Natural killer cell treated with Interleukin-12 subunit alpha and Interleukin-12 subunit beta and Interleukin-15 and Interleukin-18, amount 100 ng/mL, for 72 hours (primary cell): ENCODE results near the gene ZDHHC11B. TPM values are rescaled to one million over a fixed set of nuclear protein-coding genes. Genes with fewer than 3 reads are reported as not detected.
"Not testable (repeated sequence)": the region's sequence is repeated elsewhere in the genome, so short reads cannot be mapped to it uniquely, and the experiment has no call there.

Experiments
- ATAC-seq, 2 donors: fragments of 150-1000 bp; cut with Tn5 transposase in 1 of 2; sonication (Bioruptor Pico), chemical (Tn5 transposase) in 1 of 2; 2 replicates each; pipeline ENCODE4 v1.10.0; 2021
- DNase-seq: peaks from one replicate; pipeline ENCODE4 v3.0.0; 2022; ENCODE audit warnings: low spot score
- H3K27ac Mint-ChIP-seq, 2 donors: 1 replicate in 1 of 2; 2 replicates in 1 of 2; pipeline ENCODE4 v1.8.0; 2022; ENCODE audit warnings: mixed read lengths in 2 of 2, mild to moderate bottlenecking in 1 of 2, moderate library complexity in 1 of 2
- H3K27me3 Mint-ChIP-seq, 2 donors: 1 replicate in 1 of 2; 2 replicates in 1 of 2; pipeline ENCODE4 v1.8.0; 2022; ENCODE audit warnings: mixed read lengths in 2 of 2
- H3K36me3 Mint-ChIP-seq: one replicate; pipeline ENCODE4 v1.8.0; 2022; ENCODE audit warnings: mixed read lengths
- H3K4me1 Mint-ChIP-seq, 2 donors: 1 replicate in 1 of 2; 2 replicates in 1 of 2; pipeline ENCODE4 v1.8.0; 2022; ENCODE audit warnings: low read depth in 2 of 2, mixed read lengths in 2 of 2, mild to moderate bottlenecking in 1 of 2
- H3K4me3 Mint-ChIP-seq: one replicate; pipeline ENCODE4 v1.8.0; 2022; ENCODE audit warnings: mixed read lengths
- H3K9me3 Mint-ChIP-seq: 2 replicates; pipeline ENCODE4 v1.8.0; 2022; ENCODE audit warnings: mixed read lengths
- total RNA-seq, 2 donors: library from RNA; stranded (reverse); gene quantifications; one replicate each; pipeline ENCODE4 v1.2.3, GENCODE V29; 2022

ZDHHC11B gene
- total RNA-seq, 2 donors from 2014 or later: 1.2 TPM; not detected in 1

GRCh38 chr5:682216-682615 lies 102.3 kb downstream of the ZDHHC11B start:
- H3K27ac Mint-ChIP-seq, H3K4me3 Mint-ChIP-seq, ATAC-seq, H3K9me3 Mint-ChIP-seq, H3K36me3 Mint-ChIP-seq, H3K27me3 Mint-ChIP-seq, H3K4me1 Mint-ChIP-seq: not testable (repeated sequence)
- peak; percentile 15 for DNase-seq

GRCh38 chr5:681317-682191 lies 103.0 kb downstream of the ZDHHC11B start:
- H3K27me3 Mint-ChIP-seq, ATAC-seq, H3K9me3 Mint-ChIP-seq, H3K36me3 Mint-ChIP-seq, H3K4me1 Mint-ChIP-seq, H3K4me3 Mint-ChIP-seq, H3K27ac Mint-ChIP-seq: not testable (repeated sequence)
- peak; percentile 12 for DNase-seq

GRCh38 chr5:680836-681235 lies 103.7 kb downstream of the ZDHHC11B start:
- not testable (repeated sequence) for DNase-seq, H3K36me3 Mint-ChIP-seq, H3K27me3 Mint-ChIP-seq, H3K27ac Mint-ChIP-seq, H3K4me3 Mint-ChIP-seq, H3K9me3 Mint-ChIP-seq, ATAC-seq, H3K4me1 Mint-ChIP-seq

GRCh38 chr5:680118-680795 lies 104.3 kb downstream of the ZDHHC11B start:
- H3K36me3 Mint-ChIP-seq, ATAC-seq, H3K4me1 Mint-ChIP-seq, H3K27ac Mint-ChIP-seq, H3K27me3 Mint-ChIP-seq, H3K4me3 Mint-ChIP-seq, DNase-seq, H3K9me3 Mint-ChIP-seq: not testable (repeated sequence)

- not testable (repeated sequence) for DNase-seq, H3K4me3 Mint-ChIP-seq
Observed at GRCh38 chr5:679166-679895, 105.2 kb downstream of the ZDHHC11B start.

GRCh38 chr5:678521-678920 lies 106.0 kb downstream of the ZDHHC11B start:
- H3K36me3 Mint-ChIP-seq, DNase-seq, H3K4me3 Mint-ChIP-seq, H3K27me3 Mint-ChIP-seq, H3K4me1 Mint-ChIP-seq, ATAC-seq, H3K9me3 Mint-ChIP-seq, H3K27ac Mint-ChIP-seq: not testable (repeated sequence)

More at GRCh38 chr5:679166-679895, 105.2 kb downstream of the ZDHHC11B start:
- not testable (repeated sequence) for H3K27me3 Mint-ChIP-seq, H3K9me3 Mint-ChIP-seq, H3K36me3 Mint-ChIP-seq, H3K27ac Mint-ChIP-seq, H3K4me1 Mint-ChIP-seq, ATAC-seq

GRCh38 chr5:677131-678101 lies 107.1 kb downstream of the ZDHHC11B start:
- Mint-ChIP-seq H3K36me3 (no peaks in the 10 kb centered on the region), H3K4me1 (peaks cover 0 to 2% of the 10 kb centered on the region in 2 donors), H3K4me3 (no peak overlapping the region), H3K27ac (no peak overlapping the region), H3K9me3 (no peaks in the 10 kb centered on the region), H3K27me3 (peaks cover 0 to 3% of the 10 kb centered on the region in 2 donors)
- DNase-seq (no peak), ATAC-seq (no peak)

GRCh38 chr5:676699-677076 lies 107.8 kb downstream of the ZDHHC11B start:
- DNase-seq (no peak), ATAC-seq (no peak)
- Mint-ChIP-seq H3K27me3 (peaks cover 0 to 4% of the 10 kb centered on the region in 2 donors), H3K9me3 (no peaks in the 10 kb centered on the region), H3K36me3 (no peaks in the 10 kb centered on the region), H3K4me3 (no peak overlapping the region), H3K27ac (no peak overlapping the region), H3K4me1 (peaks cover 0 to 5% of the 10 kb centered on the region in 2 donors)

- peaks cover 0 to 4% of the 10 kb centered on the region in 2 donors for H3K27me3 Mint-ChIP-seq
- ATAC-seq (no peak), DNase-seq (no peak)
- peaks cover 0 to 5% of the 10 kb centered on the region in 2 donors for H3K4me1 Mint-ChIP-seq
- no peaks in the 10 kb centered on the region for H3K9me3 Mint-ChIP-seq
- no peak overlapping the region for H3K4me3 Mint-ChIP-seq
- no peaks in the 10 kb centered on the region for H3K36me3 Mint-ChIP-seq
- H3K27ac Mint-ChIP-seq: no peak overlapping the region
Observed at GRCh38 chr5:675871-676698, 108.4 kb downstream of the ZDHHC11B start.

GRCh38 chr5:675111-675870 lies 109.2 kb downstream of the ZDHHC11B start:
- DNase-seq (no peak), ATAC-seq (no peak)
- Mint-ChIP-seq H3K36me3 (no peaks in the 10 kb centered on the region), H3K4me3 (no peak overlapping the region), H3K27me3 (peaks cover 0 to 4% of the 10 kb centered on the region in 2 donors), H3K4me1 (peaks cover 0 to 5% of the 10 kb centered on the region in 2 donors), H3K9me3 (no peaks in the 10 kb centered on the region), H3K27ac (no peak overlapping the region)

- no peak overlapping the region for H3K4me3 Mint-ChIP-seq
- ATAC-seq (no peak), DNase-seq (no peak)
- H3K36me3 Mint-ChIP-seq: no peaks in the 10 kb centered on the region
- H3K4me1 Mint-ChIP-seq: peaks cover 0 to 5% of the 10 kb centered on the region in 2 donors
- H3K27ac Mint-ChIP-seq: no peak overlapping the region
- H3K27me3 Mint-ChIP-seq: peaks cover 0 to 4% of the 10 kb centered on the region in 2 donors
- no peaks in the 10 kb centered on the region for H3K9me3 Mint-ChIP-seq
Observed at GRCh38 chr5:674630-675011, 109.9 kb downstream of the ZDHHC11B start.
